ENCODE measurements around the gene SOX13.

SOX13 gene

GRCh38 chr1:204033306-204033705, 39.6 kb upstream of the SOX13 start:
- H3K27ac ChIP-seq, result no peak overlapping the region
- no peak for TF ChIP-seq CTCF (IDR thresholded peaks at IDR 0.05)
- TF ChIP-seq ZFX (IDR thresholded peaks at IDR 0.05; ENCODE audit: borderline replicate concordance), result no peak

DNA sequence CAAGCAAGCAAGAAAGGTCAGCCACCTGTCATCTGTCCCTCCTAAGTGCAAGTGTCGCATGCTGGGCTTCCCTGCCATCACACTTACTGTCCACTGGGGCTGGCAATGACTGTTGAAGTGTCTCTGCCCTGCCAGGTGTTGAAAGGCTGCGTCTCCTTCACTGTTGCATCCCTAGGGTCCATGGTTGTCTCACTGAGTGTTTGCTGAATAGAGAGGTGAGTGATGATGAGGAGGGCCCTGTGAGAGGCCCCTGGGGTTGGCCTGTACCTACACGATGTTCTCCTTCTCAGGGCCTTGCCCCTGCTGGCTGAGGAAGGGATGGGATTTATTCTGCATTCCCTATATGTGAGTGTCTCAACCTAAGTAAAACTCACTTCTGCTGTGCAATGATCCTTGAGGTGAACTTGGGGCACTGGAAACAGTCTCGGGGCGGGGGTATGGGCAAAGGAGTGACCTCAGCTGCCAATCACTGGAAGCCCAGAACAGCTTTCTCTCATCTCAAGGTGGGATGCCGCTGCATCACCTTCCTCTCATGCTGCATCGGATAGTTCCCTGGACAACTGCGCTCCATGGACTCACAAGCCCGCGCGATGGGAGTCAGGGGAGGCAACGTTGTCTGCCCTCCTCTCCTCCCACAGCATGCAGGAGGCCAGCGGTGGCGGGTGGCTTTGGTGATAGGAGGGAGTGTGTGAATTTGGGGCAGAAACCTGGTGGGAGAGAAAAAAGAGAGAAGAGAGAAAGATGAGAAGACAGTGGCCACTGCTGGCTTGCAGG, 35.8 kb upstream of the SOX13 start:
- no peak overlapping the region for H3K27ac ChIP-seq

DNA sequence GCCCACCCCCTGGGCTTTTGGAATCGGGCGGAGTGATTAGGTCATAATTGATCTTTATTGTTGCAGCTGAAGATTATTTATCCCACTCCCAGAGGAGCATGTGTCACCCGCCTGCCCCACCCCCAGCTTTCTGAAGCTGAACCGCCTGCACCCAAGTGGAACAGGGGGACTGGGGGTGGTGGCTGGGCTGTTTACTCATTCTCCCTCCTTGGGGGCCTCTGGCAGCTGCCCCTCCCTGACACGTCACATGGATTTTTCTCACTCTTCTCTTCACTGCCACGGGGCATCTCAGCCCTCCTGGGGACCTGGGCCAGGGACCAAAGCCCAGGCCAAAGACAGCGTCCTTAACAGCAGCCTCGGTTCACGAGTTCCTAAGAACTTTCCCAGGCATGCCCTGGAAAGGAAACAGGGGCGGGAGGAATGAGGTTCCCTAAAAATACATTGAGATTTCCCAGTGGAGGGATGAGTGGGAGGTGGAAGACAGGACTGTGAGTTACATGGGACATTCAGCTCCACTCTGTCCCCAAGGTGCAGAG, 31.6 kb upstream of the SOX13 start:
- H3K27ac ChIP-seq, result no peak overlapping the region
- TF ChIP-seq CTCF (IDR thresholded peaks at IDR 0.05), result no peak
- TF ChIP-seq ZFX (IDR thresholded peaks at IDR 0.05; ENCODE audit: borderline replicate concordance), result no peak

More for the DNA sequence above, 35.8 kb upstream of the SOX13 start:
- no peak; the same call in 1 of the 2 replicates for TF ChIP-seq CTCF (IDR thresholded peaks at IDR 0.05)
- no peak for TF ChIP-seq ZFX (IDR thresholded peaks at IDR 0.05; ENCODE audit: borderline replicate concordance)

- H3K27ac ChIP-seq, result no peak overlapping the region
- no peak for TF ChIP-seq ZFX (IDR thresholded peaks at IDR 0.05; ENCODE audit: borderline replicate concordance)
- no peak for TF ChIP-seq CTCF (IDR thresholded peaks at IDR 0.05)
Measured at GRCh38 chr1:204041803-204042505, 31.0 kb upstream of the SOX13 start.

DNA sequence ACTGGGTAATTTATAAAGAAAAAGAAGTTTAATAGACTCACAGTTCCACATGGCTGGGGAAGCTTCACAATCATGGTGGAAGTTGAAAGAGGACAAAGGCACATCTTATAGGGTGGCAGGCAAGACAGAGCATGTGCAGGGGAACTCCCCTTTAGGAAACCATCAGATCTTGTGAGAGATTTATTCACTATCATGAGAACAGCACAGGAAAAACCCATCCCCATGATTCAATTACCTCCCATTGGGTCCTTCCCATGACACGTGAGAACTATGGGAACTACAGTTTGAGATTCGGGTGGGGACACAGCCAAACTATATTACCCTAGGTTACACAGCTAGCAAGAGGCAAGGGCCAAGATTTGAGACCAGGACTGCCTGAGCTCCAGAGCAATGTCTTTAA, 30.4 kb upstream of the SOX13 start:
- TF ChIP-seq CTCF (IDR thresholded peaks at IDR 0.05) (no peak), ZFX (IDR thresholded peaks at IDR 0.05; ENCODE audit: borderline replicate concordance) (no peak)
- no peak overlapping the region for H3K27ac ChIP-seq

DNA sequence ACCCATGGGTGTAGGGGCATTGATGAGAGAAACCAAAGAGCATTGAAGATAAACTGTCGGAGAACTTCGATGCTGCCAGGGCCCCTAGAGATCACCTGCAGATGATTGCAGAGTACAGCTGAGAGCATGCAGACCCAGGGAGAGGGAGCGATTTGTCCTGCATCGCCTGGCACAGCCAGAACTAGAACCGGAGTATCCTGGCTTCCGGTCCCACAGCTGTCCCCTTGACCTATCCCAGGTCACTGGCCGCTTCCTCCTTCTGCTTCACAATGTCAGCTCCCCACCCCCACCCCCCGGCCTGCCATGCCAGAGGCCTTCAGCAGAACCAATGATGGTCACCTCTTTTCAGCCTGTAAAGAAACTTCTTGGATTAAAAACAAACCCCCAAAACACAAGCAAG, 29.2 kb upstream of the SOX13 start:
- no peak overlapping the region for H3K27ac ChIP-seq
- TF ChIP-seq ZFX (IDR thresholded peaks at IDR 0.05; ENCODE audit: borderline replicate concordance) (no peak), CTCF (IDR thresholded peaks at IDR 0.05) (no peak)

DNA sequence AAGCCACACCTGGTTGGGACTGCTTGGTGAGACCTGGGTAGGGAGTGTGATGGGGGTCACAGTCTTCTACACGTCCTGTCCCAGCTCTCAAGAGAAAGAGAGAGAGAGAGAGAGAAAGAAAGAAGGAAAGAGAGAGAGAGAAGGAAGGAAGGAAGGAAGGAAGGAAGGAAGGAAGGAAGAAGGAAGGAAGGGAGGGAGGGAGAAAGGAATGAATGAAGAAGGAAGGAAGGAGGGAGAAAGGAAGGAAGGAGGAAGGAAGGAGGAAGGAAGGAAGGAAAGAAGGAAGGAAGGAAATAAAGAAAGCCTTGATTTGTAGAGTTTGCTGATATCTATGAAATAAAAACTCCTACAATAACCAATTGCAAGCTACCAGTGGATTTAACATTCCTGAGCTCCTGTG, 28.5 kb upstream of the SOX13 start:
- no peak for TF ChIP-seq CTCF (IDR thresholded peaks at IDR 0.05)
- no peak for TF ChIP-seq ZFX (IDR thresholded peaks at IDR 0.05; ENCODE audit: borderline replicate concordance)
- H3K27ac ChIP-seq, result no peak overlapping the region
